Mesenteric fat pad (tissue), 1 donor: ENCODE measurements around the gene ZSCAN5B. TPM values are rescaled to one million over a fixed set of nuclear protein-coding genes. Genes with fewer than 3 reads are reported as not detected.

ENCODE experiments used
- DNase-seq: peaks from one replicate; pipeline ENCODE4 v3.0.0-alpha.2; 2020; ENCODE audit warnings: low spot score
- total RNA-seq: library from RNA; stranded (reverse); fragmentation: NEBNext Ultra II Directional; extraction: Animal tissue kit (Norgen Biotek cat#: 25700); gene quantifications from one replicate; pipeline ENCODE4 v1.2.1, GENCODE V29; 2021
- donor health status: DM: yes; HTN: yes; CAD: no.

ZSCAN5B gene
- total RNA-seq, 1 donor from 2014 or later: not detected

DNA sequence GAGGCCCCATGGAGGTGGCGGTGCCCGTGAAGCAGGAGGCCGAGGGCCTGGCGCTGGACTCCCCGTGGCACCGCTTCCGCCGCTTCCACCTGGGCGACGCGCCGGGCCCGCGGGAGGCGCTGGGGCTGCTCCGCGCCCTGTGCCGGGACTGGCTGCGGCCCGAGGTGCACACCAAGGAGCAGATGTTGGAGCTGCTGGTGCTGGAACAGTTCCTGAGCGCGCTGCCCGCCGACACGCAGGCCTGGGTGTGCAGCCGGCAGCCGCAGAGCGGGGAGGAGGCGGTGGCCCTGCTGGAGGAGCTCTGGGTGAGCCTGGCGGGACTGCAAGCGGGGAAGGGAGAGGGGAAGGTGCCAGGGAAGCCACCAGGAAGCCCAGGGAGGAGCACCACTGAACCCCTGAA is 50.7 kb downstream of the ZSCAN5B start:
- DNase-seq: no peak

DNA sequence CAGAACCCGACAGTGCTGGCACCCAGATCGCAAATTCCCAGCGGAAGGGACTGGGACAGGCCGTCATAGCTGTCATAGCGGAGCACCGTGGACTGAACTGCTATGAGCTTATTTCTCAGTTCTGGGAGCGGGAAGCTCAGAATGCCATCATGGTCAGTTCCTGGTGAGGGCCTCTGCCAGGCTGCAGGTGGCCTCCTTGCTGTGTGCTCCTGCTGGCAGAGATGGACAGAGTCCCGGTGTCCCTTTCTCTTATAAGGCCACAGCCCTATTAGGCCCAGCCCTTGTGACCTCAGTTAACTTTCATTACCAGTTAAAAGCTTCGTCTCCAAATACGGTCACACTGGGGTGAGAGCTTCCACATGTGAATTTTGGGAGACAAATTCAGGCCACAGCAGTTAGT is 51.9 kb downstream of the ZSCAN5B start:
- DNase-seq: no peak

DNA sequence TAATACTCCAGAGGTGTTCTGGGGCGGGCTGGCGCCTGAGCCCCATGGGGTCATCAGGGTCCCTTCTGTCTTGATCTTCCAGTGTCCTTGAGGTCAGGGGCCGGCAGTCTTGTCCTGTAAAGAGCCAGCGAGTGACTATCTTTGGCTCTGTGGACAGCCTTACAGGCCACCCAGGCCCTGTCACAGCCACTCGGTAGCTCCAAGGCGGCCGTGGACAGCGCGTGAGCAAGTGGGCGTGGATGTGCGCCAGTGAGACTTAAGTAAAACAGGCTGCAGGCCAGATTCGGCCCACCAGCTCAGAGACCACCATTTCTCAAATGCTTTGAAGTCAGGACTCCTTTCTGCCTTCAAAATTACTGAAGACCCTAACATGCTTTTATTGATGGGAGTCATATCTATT is 52.8 kb downstream of the ZSCAN5B start:
- DNase-seq: no peak

DNA sequence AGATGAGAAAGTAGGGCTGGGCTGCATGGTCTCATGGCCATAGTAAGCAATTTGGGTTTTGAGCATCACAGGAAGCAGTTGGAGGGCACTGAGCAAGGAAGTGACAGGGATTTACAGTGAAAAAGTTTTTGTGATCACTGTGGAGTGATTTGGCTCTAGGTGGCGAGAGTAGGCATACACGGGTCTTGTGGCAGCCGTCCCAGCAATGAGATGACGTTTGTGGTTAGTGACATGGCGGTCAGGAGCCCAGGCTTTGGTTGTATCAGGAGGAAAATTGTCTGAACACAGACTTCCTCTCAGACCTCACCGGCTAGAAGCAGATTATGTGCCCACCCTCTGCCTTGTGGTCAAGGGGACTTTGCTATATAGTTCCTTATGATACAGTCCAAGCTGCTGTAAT is 53.2 kb downstream of the ZSCAN5B start:
- no peak for DNase-seq

DNA sequence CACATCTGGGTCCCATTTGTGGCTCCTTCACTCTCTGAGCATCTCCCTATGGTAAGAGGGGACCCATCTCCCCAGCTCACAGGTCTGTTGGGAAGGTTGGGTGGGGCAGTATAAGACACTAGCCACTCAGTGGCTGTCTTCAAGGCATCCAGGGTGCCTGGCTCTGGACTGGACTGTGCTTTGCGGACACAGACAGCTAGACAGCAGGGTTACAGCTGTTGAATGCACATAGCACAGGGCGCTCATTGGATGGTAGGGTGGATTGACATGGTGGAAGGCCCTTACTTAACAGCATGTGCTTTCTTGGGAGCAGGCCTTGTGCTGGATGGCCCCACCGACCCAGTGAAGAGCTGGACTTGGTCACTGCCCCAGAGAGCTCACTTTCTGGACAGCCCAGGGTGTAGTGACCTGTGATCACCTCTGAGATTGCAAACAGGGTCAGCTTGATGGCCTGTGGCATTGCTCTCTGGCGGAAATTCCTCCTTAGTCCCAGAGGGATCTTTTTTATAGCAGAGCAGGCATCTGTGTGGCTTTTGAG is 54.6 kb downstream of the ZSCAN5B start:
- DNase-seq: no peak

DNA sequence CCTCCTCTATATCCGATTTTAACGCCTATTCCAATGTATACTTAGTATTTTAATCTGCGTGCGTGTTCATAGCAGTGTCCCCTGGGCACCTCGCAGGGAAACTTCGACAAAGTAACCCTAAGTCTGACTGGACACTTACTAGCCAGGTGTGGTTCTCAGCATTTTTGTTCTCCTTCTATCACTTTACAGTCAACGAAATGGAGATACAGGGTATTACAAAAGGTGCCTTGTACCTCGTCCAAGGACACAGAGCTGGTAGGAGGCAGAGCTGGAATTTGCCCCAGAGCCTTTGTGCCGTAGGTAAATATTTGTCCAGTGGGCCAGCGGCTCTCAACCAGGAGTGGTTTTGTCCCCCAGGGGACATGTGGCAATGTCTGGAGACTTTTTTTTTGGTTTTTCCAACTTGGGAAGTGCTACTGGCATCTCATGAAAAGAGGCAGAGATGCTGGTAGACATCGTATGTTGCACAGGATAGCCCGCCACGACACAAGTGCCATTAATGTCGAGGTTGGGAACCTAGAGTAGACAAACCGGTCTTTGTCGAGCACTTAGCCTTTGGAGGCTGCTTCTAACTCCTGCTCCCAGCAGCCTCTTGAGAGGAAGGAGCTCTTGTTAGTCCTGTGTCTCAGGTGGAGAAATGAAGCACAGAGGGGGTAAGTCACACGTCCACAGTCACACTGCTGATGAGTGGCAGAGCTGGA is 55.3 kb downstream of the ZSCAN5B start:
- no peak for DNase-seq

DNA sequence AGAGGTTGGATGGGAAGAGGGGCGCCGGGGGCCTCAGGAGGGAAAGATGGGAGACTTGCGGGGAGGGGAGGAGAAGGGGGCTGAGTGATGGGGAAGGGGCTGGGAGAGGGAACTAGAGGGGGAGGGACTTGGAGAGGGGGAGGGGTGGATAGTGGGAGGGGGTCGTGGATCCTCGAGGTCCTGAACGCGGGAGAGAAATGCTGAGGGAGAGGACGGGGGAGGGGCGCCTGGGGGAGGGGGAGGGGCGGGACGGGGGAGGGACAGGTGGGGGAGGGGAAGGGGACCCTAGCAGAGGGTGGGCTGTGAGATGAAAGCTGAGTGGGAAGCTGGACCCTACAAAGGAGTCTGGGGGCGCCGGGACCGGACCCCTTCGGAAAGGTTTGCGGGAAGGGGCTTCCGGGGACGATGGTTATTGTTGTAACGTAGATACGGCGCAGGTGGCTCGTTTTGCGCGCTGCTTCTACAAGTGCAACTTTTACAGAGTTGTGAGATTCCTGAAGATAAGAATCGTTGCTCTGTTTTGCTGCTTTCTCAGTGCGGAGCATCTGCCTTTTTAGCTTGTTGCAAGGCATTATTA is 56.1 kb downstream of the ZSCAN5B start:
- DNase-seq: no peak

DNA sequence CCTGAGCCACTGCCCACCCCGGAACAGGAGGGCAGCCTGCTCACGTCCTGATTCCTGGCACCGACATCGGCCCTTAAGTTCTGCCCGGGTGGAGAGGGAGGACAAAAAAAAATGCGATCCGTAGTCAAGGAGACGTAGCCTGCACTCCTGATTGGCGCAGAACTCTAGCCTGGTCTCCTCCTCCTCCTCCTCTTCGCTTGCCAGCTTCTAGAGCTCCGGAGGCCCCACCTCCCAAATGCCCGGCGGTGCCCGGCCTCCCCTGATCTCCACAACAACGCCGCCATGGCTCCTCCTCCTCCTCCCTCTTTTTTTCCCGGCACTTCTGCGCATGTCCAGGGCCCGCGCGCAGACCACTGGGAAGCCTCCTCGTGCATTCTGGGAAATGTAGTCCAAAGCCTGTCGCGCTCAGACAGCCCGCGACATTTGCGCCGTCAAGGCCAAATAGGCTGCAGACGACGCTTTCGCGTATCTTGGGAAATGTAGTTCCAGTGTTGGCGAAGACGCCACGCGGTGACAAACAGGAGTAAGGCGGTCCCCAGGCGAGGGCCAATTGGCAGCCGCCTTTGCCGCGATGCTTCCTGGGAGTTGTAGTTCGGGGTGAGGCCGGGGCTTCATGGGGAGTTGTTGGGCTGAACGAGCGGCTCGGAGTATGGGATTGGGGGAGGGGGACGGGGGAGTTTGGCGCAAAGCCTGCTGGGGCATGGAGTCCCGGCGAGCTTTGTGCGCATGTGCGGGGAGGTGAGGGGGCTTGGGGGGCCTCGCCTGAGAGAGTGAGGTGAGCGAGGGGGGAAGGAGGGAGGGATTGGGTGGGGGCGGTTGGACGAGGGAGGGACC is 56.8 kb downstream of the ZSCAN5B start, which contains the start of gene ZNF444:
Gene ZNF444, plus strand, starts transcription at position 705 of the 834 bp plus-strand sequence. CDS start 5,625 bp downstream, outside the sequence.
- peak; percentile 100 for DNase-seq

DNA sequence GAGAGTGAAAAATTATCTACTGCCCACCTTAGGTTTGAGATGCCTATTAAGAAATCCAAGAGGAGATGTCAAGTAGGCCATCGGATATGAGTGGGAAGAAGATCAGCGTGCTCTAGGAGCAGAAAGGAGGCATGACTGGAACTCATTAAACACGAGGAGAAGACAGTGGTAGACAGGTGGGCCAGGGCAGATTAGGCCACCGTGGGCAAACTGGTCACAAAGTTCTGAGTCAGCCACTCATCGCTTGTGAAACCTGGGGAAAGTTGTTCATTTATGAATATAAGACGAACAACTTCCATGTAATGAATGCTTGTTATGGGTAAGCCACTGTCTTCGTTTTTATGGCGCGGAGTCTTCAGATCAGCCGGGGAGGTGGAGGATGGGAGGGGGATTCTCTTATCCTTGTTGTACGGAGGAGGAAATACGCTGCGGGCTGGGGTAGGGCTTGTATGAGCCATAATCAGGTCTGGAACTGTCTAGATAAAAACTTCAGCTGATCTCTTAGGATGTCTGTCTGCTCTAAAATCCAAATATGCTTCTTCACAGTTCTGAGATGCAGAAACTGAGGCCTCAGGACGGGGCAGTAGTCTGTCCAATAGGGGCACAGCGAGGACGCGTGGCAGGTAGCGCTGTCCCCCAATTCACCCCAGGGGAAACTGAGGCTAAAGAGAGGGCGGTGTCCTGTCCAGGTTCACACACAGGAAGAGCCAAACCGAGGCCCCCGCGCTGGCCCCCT is 57.6 kb downstream of the ZSCAN5B start:
- DNase-seq: no peak

Other genes starting within 250 kb of the ZSCAN5B start
- not detected for gene NLRP8, start 250.0 kb downstream of the ZSCAN5B start, total RNA-seq
- gene NLRP5, start 211.0 kb downstream of the ZSCAN5B start, total RNA-seq: not detected
- gene ZNF787, start 76.5 kb downstream of the ZSCAN5B start, total RNA-seq: 35.1 TPM
- 17.3 TPM for gene ZNF444, start 56.5 kb downstream of the ZSCAN5B start, total RNA-seq
- gene GALP, start 21.8 kb downstream of the ZSCAN5B start, total RNA-seq: not detected
- gene ZSCAN5C, start 4.5 kb upstream of the ZSCAN5B start, total RNA-seq: not detected
- gene EDDM13, start 75.0 kb upstream of the ZSCAN5B start, total RNA-seq: not detected
- 12.9 TPM for gene ZSCAN5A, start 117.1 kb upstream of the ZSCAN5B start, total RNA-seq
- 3.1 TPM for gene ZNF582, start 195.8 kb upstream of the ZSCAN5B start, total RNA-seq
- gene ZNF583, start 206.5 kb upstream of the ZSCAN5B start, total RNA-seq: 4.6 TPM